H9 (cell line): ENCODE data around the gene DNMT3B. TPM values are rescaled to one million over a fixed set of nuclear protein-coding genes. Genes with fewer than 3 reads are reported as not detected.
"Not testable (repeated sequence)": the region's sequence is repeated elsewhere in the genome, so short reads cannot be mapped to it uniquely, and the experiment has no call there.

Experiments
- DNase-seq: peaks from one replicate; pipeline ENCODE4 v3.0.0-alpha.2; 2017
- H2AFZ ChIP-seq: one replicate; pipeline ENCODE4 v1.6.1; 2013; ENCODE audit warnings: mild to moderate bottlenecking, low read length, control low read depth, moderate library complexity
- H2AK5ac ChIP-seq: 2 replicates; pipeline ENCODE4 v1.6.1; 2013; ENCODE audit warnings: low read length, control low read depth, mixed read lengths; ENCODE audit not compliant: insufficient read length
- H2BK120ac ChIP-seq: one replicate; pipeline ENCODE4 v1.6.1; 2013; ENCODE audit warnings: low read depth, mild to moderate bottlenecking, low read length, control low read depth, inconsistent platforms; ENCODE audit not compliant: poor library complexity, severe bottlenecking
- H2BK12ac ChIP-seq: 2 replicates; pipeline ENCODE4 v1.6.1; 2013; ENCODE audit warnings: low read length, control low read depth, mixed read lengths, low read depth; ENCODE audit not compliant: insufficient read length
- H2BK15ac ChIP-seq: 2 replicates; pipeline ENCODE4 v1.6.1; 2013; ENCODE audit warnings: low read depth, low read length, control low read depth
- H2BK20ac ChIP-seq: one replicate; pipeline ENCODE4 v1.6.1; 2013; ENCODE audit warnings: low read depth, mild to moderate bottlenecking, low read length, control low read depth, inconsistent platforms; ENCODE audit not compliant: poor library complexity, severe bottlenecking
- H2BK5ac ChIP-seq: 2 replicates; pipeline ENCODE4 v1.6.1; 2013; ENCODE audit warnings: low read length, control low read depth, mixed read lengths; ENCODE audit not compliant: insufficient read length
- H3K14ac ChIP-seq: 2 replicates; pipeline ENCODE4 v1.6.1; 2013; ENCODE audit warnings: low read length, control low read depth; ENCODE audit not compliant: insufficient read depth
- H3K18ac ChIP-seq: 2 replicates; pipeline ENCODE4 v1.6.1; 2013; ENCODE audit warnings: low read depth, mild to moderate bottlenecking, mixed read lengths, low read length, control low read depth; ENCODE audit not compliant: insufficient read length
- H3K23ac ChIP-seq: 2 replicates; pipeline ENCODE4 v1.6.1; 2013; ENCODE audit warnings: low read length, control low read depth, mixed read lengths, low read depth; ENCODE audit not compliant: insufficient read length
- H3K23me2 ChIP-seq: 2 replicates; pipeline ENCODE4 v1.6.1; 2013; ENCODE audit warnings: low read depth, mild to moderate bottlenecking, mixed read lengths, low read length, control low read depth; ENCODE audit not compliant: insufficient read length, poor library complexity, severe bottlenecking
- H3K27ac ChIP-seq: 2 replicates; pipeline ENCODE4 v1.5.1; 2013; ENCODE audit warnings: low read length, control low read depth, mixed read lengths, low read depth; ENCODE audit not compliant: insufficient read length
- H3K27me3 ChIP-seq: 2 replicates; pipeline ENCODE4 v1.6.1; 2013; ENCODE audit warnings: low read length, control low read depth, inconsistent platforms; ENCODE audit not compliant: insufficient read depth
- H3K4ac ChIP-seq: 2 replicates; pipeline ENCODE4 v1.6.1; 2013; ENCODE audit warnings: low read depth, mild to moderate bottlenecking, control low read depth, inconsistent platforms, low read length, moderate library complexity
- H3K4me1 ChIP-seq: 2 replicates; pipeline ENCODE4 v1.6.1; 2013; ENCODE audit warnings: low read length, control low read depth, inconsistent platforms; ENCODE audit not compliant: insufficient read depth
- H3K4me2 ChIP-seq: 2 replicates; pipeline ENCODE4 v1.6.1; 2013; ENCODE audit warnings: low read length, control low read depth, mixed read lengths; ENCODE audit not compliant: insufficient read length, insufficient read depth
- H3K56ac ChIP-seq: 2 replicates; pipeline ENCODE4 v1.6.1; 2013; ENCODE audit warnings: low read depth, mild to moderate bottlenecking, mixed read lengths, low read length, control low read depth; ENCODE audit not compliant: insufficient read length
- H3K79me1 ChIP-seq: 2 replicates; pipeline ENCODE4 v1.6.1; 2013; ENCODE audit warnings: low read depth, mild to moderate bottlenecking, moderate library complexity, low read length, control low read depth, inconsistent platforms; ENCODE audit not compliant: insufficient read depth, poor library complexity, severe bottlenecking
- H3K79me2 ChIP-seq: 2 replicates; pipeline ENCODE4 v1.6.1; 2013; ENCODE audit warnings: low read length, control low read depth, inconsistent platforms; ENCODE audit not compliant: insufficient read depth
- H3K9ac ChIP-seq: 2 replicates; pipeline ENCODE4 v1.6.1; 2013; ENCODE audit warnings: low read length, control low read depth, mixed read lengths; ENCODE audit not compliant: insufficient read length; ENCODE audit errors: extremely low read depth
- H3K9me3 ChIP-seq: one replicate; pipeline ENCODE4 v1.6.1; 2013; ENCODE audit warnings: low read depth, low read length, inconsistent platforms; ENCODE audit not compliant: control insufficient read depth
- H3T11ph ChIP-seq: one replicate; pipeline ENCODE4 v1.6.1; 2013; ENCODE audit warnings: mild to moderate bottlenecking, low read length, control low read depth, inconsistent platforms
- H4K20me1 ChIP-seq: one replicate; pipeline ENCODE4 v1.6.1; 2013; ENCODE audit not compliant: control insufficient read depth, insufficient read length, insufficient read depth
- H4K5ac ChIP-seq: 2 replicates; pipeline ENCODE4 v1.6.1; 2013; ENCODE audit warnings: low read depth, mild to moderate bottlenecking, mixed read lengths, low read length, control low read depth; ENCODE audit not compliant: insufficient read length
- H4K8ac ChIP-seq: replicated peaks from 2 replicates; pipeline ENCODE4 v1.6.1; 2013; ENCODE audit warnings: low read length, control low read depth, mixed read lengths, low read depth; ENCODE audit not compliant: insufficient read length
- H4K91ac ChIP-seq: 2 replicates; pipeline ENCODE4 v1.6.1; 2013; ENCODE audit warnings: low read depth, mild to moderate bottlenecking, moderate library complexity, mixed read lengths, low read length, control low read depth; ENCODE audit not compliant: insufficient read length
- H3K27ac Mint-ChIP-seq, 3 experiments: 2 replicates in 2 of 3; 3 replicates in 1 of 3; pipeline ENCODE4 v1.8.0; 2020 to 2021; ENCODE audit warnings: mixed read lengths in 3 of 3, mild to moderate bottlenecking in 1 of 3, moderate library complexity in 1 of 3
- H3K27me3 Mint-ChIP-seq: 2 replicates; pipeline ENCODE4 v1.8.0; 2021; ENCODE audit warnings: low read depth, mild to moderate bottlenecking, moderate library complexity, mixed read lengths
- H3K36me3 Mint-ChIP-seq, 3 experiments: 2 replicates in 2 of 3; 3 replicates in 1 of 3; pipeline ENCODE4 v1.8.0; 2020 to 2021; ENCODE audit warnings: low read depth in 3 of 3, mixed read lengths in 3 of 3; ENCODE audit not compliant: insufficient read depth in 1 of 3
- H3K4me1 Mint-ChIP-seq, 2 experiments: 2 replicates each; pipeline ENCODE4 v1.8.0; 2020; ENCODE audit warnings: mixed read lengths in 2 of 2
- H3K4me3 Mint-ChIP-seq, 2 experiments: 2 replicates in 1 of 2; 3 replicates in 1 of 2; pipeline ENCODE4 v1.8.0; 2020 to 2021; ENCODE audit warnings: mild to moderate bottlenecking in 2 of 2, mixed read lengths in 2 of 2, moderate library complexity in 1 of 2
- H3K9me3 Mint-ChIP-seq, 2 experiments: 2 replicates in 1 of 2; 3 replicates in 1 of 2; pipeline ENCODE4 v1.8.0; 2020; ENCODE audit warnings: mild to moderate bottlenecking in 2 of 2, mixed read lengths in 2 of 2, moderate library complexity in 1 of 2
- CTCF ChIP-seq: fragments of 200-600 bp; sonication (generic); conservative IDR thresholded peaks from 3 replicates; pipeline ENCODE4 v1.8.0; 2021; ENCODE audit warnings: antibody characterized with exemption, mild to moderate bottlenecking
- WGBS: extraction: QIAGEN DNeasy Blood & Tissue Kit; methylation state at CpG from one replicate; pipeline ENCODE4 v1.1.7; 2013; ENCODE audit warnings: missing lambda C conversion rate, low lambda C conversion rate, mixed read lengths; ENCODE audit not compliant: insufficient read length; ENCODE audit errors: extremely low coverage; 5-methylcytosine and 5-hydroxymethylcytosine counted together
- total RNA-seq: library from RNA; stranded (reverse); gene quantifications from 2 replicates; pipeline ENCODE4 v1.2.1, GENCODE V29; 2021

Gene DNMT3B
- total RNA-seq, 1 experiment from 2014 or later: 980 TPM

- no peak for TF ChIP-seq CTCF
- Histone ChIP-seq H2BK120ac (no peak overlapping the region), H3K4ac (no peak overlapping the region), H3K9ac (no peak overlapping the region), H3K23ac (no peak overlapping the region), H3K4me2 (no peak overlapping the region), H3K14ac (no peak overlapping the region), H3K79me1 (peaks cover 2% of the 10 kb centered on the region), H2BK12ac (no peak overlapping the region), H3K27me3 (no peaks in the 10 kb centered on the region), H3K4me1 (no peaks in the 10 kb centered on the region), H4K20me1 (no peaks in the 10 kb centered on the region), H3K27ac (no peak overlapping the region), H2BK20ac (no peak overlapping the region), H2AFZ (no peak overlapping the region), H4K8ac (no peak overlapping the region), H2BK5ac (no peak overlapping the region), H3K56ac (no peak overlapping the region), H3K9me3 (no peaks in the 10 kb centered on the region), H2AK5ac (no peak overlapping the region), H3K23me2 (no peaks in the 10 kb centered on the region), H2BK15ac (no peak overlapping the region), H3T11ph (no peak overlapping the region), H3K79me2 (no peaks in the 10 kb centered on the region), H3K18ac (no peak overlapping the region), H4K5ac (no peak overlapping the region), H4K91ac (no peak overlapping the region)
- peaks cover 80 to 99% (median 97%) of the 10 kb centered on the region in 3 experiments for H3K36me3 Mint-ChIP-seq
- H3K4me1 Mint-ChIP-seq: peaks cover 19 to 30% of the 10 kb centered on the region in 2 experiments
- no peak for DNase-seq
- H3K9me3 Mint-ChIP-seq: no peaks in the 10 kb centered on the region
- H3K27me3 Mint-ChIP-seq: peaks cover 2% of the 10 kb centered on the region; the same call in 1 of the 2 replicates
- peak overlapping the region; percentile 92 to 97 (median 95); a peak in 5 of 7 replicates for H3K27ac Mint-ChIP-seq
- no CpG with 5 or more reads among the region's 10 CpGs for WGBS
- no peak overlapping the region for H3K4me3 Mint-ChIP-seq
These were observed 34.8 kb downstream of the DNMT3B start for GRCh38 chr20:32796981-32797451.

GRCh38 chr20:32797571-32797970 is 35.4 kb downstream of the DNMT3B start:
- not testable (repeated sequence) for H3K9me3 Mint-ChIP-seq, H3K27ac ChIP-seq, H3K4ac ChIP-seq, H4K20me1 ChIP-seq, H3K27me3 ChIP-seq, H2BK15ac ChIP-seq, H2BK20ac ChIP-seq, H4K91ac ChIP-seq, H3K14ac ChIP-seq, H3K9ac ChIP-seq, H3K4me2 ChIP-seq, H2AFZ ChIP-seq, H2BK5ac ChIP-seq, H3K56ac ChIP-seq, H3K18ac ChIP-seq, H3K79me1 ChIP-seq, H3K79me2 ChIP-seq, H4K8ac ChIP-seq, H3K23ac ChIP-seq, H3K9me3 ChIP-seq, H3T11ph ChIP-seq, H2BK12ac ChIP-seq, H3K4me3 Mint-ChIP-seq, H3K23me2 ChIP-seq, H3K27me3 Mint-ChIP-seq, DNase-seq, H4K5ac ChIP-seq, H2BK120ac ChIP-seq, H3K4me1 ChIP-seq, H2AK5ac ChIP-seq
- Mint-ChIP-seq H3K27ac (peak overlapping the region in 2 of 3 experiments; percentile 95 to 97; a peak in 4 of 7 replicates), H3K4me1 (peaks cover 25 to 31% of the 10 kb centered on the region in 2 experiments), H3K36me3 (peaks cover 80 to 99% (median 97%) of the 10 kb centered on the region in 3 experiments)
- WGBS: no CpG with 5 or more reads among the region's 5 CpGs
